Right lobe of liver (tissue), 6 donors: Measurements from ENCODE around the gene TK1. TPM values are rescaled to one million over a fixed set of nuclear protein-coding genes. Genes with fewer than 3 reads are reported as not detected.

Experiments used
- ATAC-seq, 4 donors: fragments of 200-7000 bp; cut with Tn5 transposase; one replicate each; pipeline ENCODE4 v1.9.1; 2020; ENCODE audit warnings: mild to moderate bottlenecking in 4 of 4, moderate library complexity in 4 of 4
- DNase-seq, 3 donors: peaks; one replicate each; pipeline ENCODE4 v3.0.0-alpha.2; 2020
- H3K27ac ChIP-seq, 3 donors: fragments of 200-600 bp; one replicate each; pipeline ENCODE4 v1.8.0; 2022
- H3K27me3 ChIP-seq, 2 donors: fragments of 200-600 bp; one replicate each; pipeline ENCODE4 v1.8.0; 2022
- H3K36me3 ChIP-seq, 4 donors: fragments of 200-600 bp; sonication (generic) in 1 of 4; one replicate each; pipeline versions ENCODE4 v1.5.1 to v1.8.0; 2017 to 2022; ENCODE audit warnings: control low read depth in 1 of 4
- H3K4me1 ChIP-seq, 4 donors: fragments of 200-600 bp; sonication (generic) in 1 of 4; one replicate each; pipeline versions ENCODE4 v1.5.1 to v1.8.0; 2017 to 2022; ENCODE audit warnings: control low read depth in 1 of 4
- H3K4me3 ChIP-seq, 3 donors: fragments of 200-600 bp; one replicate each; pipeline ENCODE4 v1.8.0; 2022
- H3K9me3 ChIP-seq, 4 donors: fragments of 200-600 bp; sonication (generic) in 1 of 4; one replicate each; pipeline versions ENCODE4 v1.5.1 to v1.8.0; 2017 to 2022; ENCODE audit warnings: control low read depth in 1 of 4
- CTCF ChIP-seq, 4 donors: fragments of 200-600 bp in 3 of 4; fragments of 450-650 bp in 1 of 4; IDR thresholded peaks; one replicate each; pipeline versions ENCODE4 v1.5.1 to v1.8.0; 2016 to 2022; ENCODE audit warnings: antibody characterized with exemption in 4 of 4, mild to moderate bottlenecking in 2 of 4
- POLR2A ChIP-seq: fragments of 450-650 bp; IDR thresholded peaks from one replicate; pipeline ENCODE4 v1.6.1; 2017; ENCODE audit warnings: antibody characterized with exemption, mild to moderate bottlenecking
- WGBS: methylation state at CpG from one replicate; pipeline ENCODE4 v1.1.6; 2018; ENCODE audit warnings: low coverage, low lambda C conversion rate; ENCODE audit not compliant: insufficient coverage; ENCODE audit errors: missing lambda C conversion rate; 5-methylcytosine and 5-hydroxymethylcytosine counted together
- intact Hi-C, 2 donors: fragments of 100-400 bp; cut with DNase I; formaldehyde crosslinking; loops; one replicate each; pipeline versions ENCODE4 v1.11.2 to v1.14.1; 2022
- total RNA-seq, 6 experiments: library from RNA; depleted of rRNA in 2 of 6; stranded (reverse); fragments of >200 nt in 2 of 6; fragmentation: NEBNext Ultra II Directional in 3 of 6; extraction: Animal tissue kit (Norgen Biotek cat#: 25700) in 3 of 6; gene quantifications; one replicate each; pipeline versions ENCODE4 v1.1.0 to v1.2.4, GENCODE V29; 2016 to 2023
- donor health status: DM: no; HTN: yes; CAD: no.
- donor health status: DM: no; HTN: no; CAD: no.
- donor health status: DM: no; HTN: no; CAD: no.
- donor health status: DM: no; HTN: yes; CAD: no.
- donor health status: DM: no; HTN: yes; CAD: no.

The TK1 gene
- total RNA-seq, 6 experiments from 2014 or later, result 2.1 to 8.3 (median 4.7) TPM

- Histone ChIP-seq H3K9me3 (no peaks in the 10 kb centered on the region), H3K4me3 (no peak overlapping the region), H3K27ac (no peak overlapping the region), H3K36me3 (no peaks in the 10 kb centered on the region), H3K27me3 (no peaks in the 10 kb centered on the region), H3K4me1 (peaks cover 0 to 36% (median 21%) of the 10 kb centered on the region in 4 donors)
- WGBS, result 69% methylated on average over 4 of the region's 17 CpGs
- TF ChIP-seq POLR2A (no peak), CTCF (IDR thresholded peaks at IDR 0.05) (no peak)
- peak in 1 of 4 donors; percentile 8 for ATAC-seq
- intact Hi-C loops, result loop anchor here in 1 of 2 donors (10.0 kb wide), 1 partner anchor 75 kb away; no protein-coding TSS in a partner anchor
- DNase-seq, result peak in 1 of 3 donors; percentile 54
These were observed 7.5 kb downstream of the TK1 start for GRCh38 chr17:78179372-78179771.

- intact Hi-C loops, result loop anchor here in 1 of 2 donors (10.0 kb wide), 1 partner anchor 78 kb away; no protein-coding TSS in a partner anchor
- Histone ChIP-seq H3K36me3 (peaks cover 0 to 9% (median 2%) of the 10 kb centered on the region in 4 donors), H3K9me3 (no peaks in the 10 kb centered on the region), H3K4me1 (peaks cover 0 to 34% (median 17%) of the 10 kb centered on the region in 4 donors), H3K27me3 (no peaks in the 10 kb centered on the region), H3K4me3 (no peak overlapping the region), H3K27ac (peak overlapping the region in 1 of 3 donors; percentile 77)
- WGBS, result 27% methylated on average over 8 of the region's 14 CpGs
- peak; percentile 6 to 19 (median 12) for ATAC-seq
- peak; percentile 71 to 78 (median 75) for DNase-seq
- TF ChIP-seq CTCF (IDR thresholded peaks at IDR 0.05) (peak; percentile 63 to 82 (median 66)), POLR2A (no peak)
These were observed 10.3 kb downstream of the TK1 start for GRCh38 chr17:78176548-78177025.

- H3K36me3 ChIP-seq, result peaks cover 0 to 9% (median 4%) of the 10 kb centered on the region in 4 donors
- 67% methylated on average over 3 of the region's 14 CpGs for WGBS
- ATAC-seq (no peak), DNase-seq (no peak)
- H3K9me3 ChIP-seq, result no peaks in the 10 kb centered on the region
- no peaks in the 10 kb centered on the region for H3K27me3 ChIP-seq
- intact Hi-C loops, result loop anchor here in 1 of 2 donors (10.0 kb wide), 1 partner anchor 79 kb away; no protein-coding TSS in a partner anchor
- TF ChIP-seq CTCF (IDR thresholded peaks at IDR 0.05), result no peak
- TF ChIP-seq POLR2A, result no peak
- peak overlapping the region in 2 of 3 donors; percentile 33 to 43 for H3K4me3 ChIP-seq
- H3K4me1 ChIP-seq, result peaks cover 0 to 34% (median 17%) of the 10 kb centered on the region in 4 donors
- peak overlapping the region; percentile 61 to 77 (median 75) for H3K27ac ChIP-seq
These were observed 11.2 kb downstream of the TK1 start for GRCh38 chr17:78175643-78175981.

- TF ChIP-seq POLR2A (peak; percentile 47), CTCF (IDR thresholded peaks at IDR 0.05) (peak in 2 of 4 donors; percentile 5 to 30)
- peaks cover 0 to 9% (median 4%) of the 10 kb centered on the region in 4 donors for H3K36me3 ChIP-seq
- peak overlapping the region; percentile 61 to 77 (median 75) for H3K27ac ChIP-seq
- intact Hi-C loops, result loop anchor here (5.0 to 10.0 kb wide), 3 partner anchors 63 to 80 kb away; no protein-coding TSS in a partner anchor
- DNase-seq, result peak; percentile 79 to 92 (median 89)
- 44% methylated on average over 10 of the region's 28 CpGs for WGBS
- no peaks in the 10 kb centered on the region for H3K27me3 ChIP-seq
- ATAC-seq, result peak; percentile 63 to 74 (median 70)
- H3K9me3 ChIP-seq, result no peaks in the 10 kb centered on the region
- H3K4me1 ChIP-seq, result peaks cover 0 to 34% (median 17%) of the 10 kb centered on the region in 4 donors
- H3K4me3 ChIP-seq, result peak overlapping the region in 2 of 3 donors; percentile 33 to 43
These were observed 11.8 kb downstream of the TK1 start for GRCh38 chr17:78174870-78175642.
